Glutamatergic neuron (in vitro differentiated cells): ENCODE data around the gene TMEM234. TPM values are rescaled to one million over a fixed set of nuclear protein-coding genes. Genes with fewer than 3 reads are reported as not detected.

Experiments used
- DNase-seq: peaks from one replicate; pipeline ENCODE4 v3.0.0; 2022
- H3K27ac Mint-ChIP-seq: one replicate; pipeline ENCODE4 v1.8.0; 2020; ENCODE audit warnings: mild to moderate bottlenecking, mixed read lengths, inconsistent platforms; ENCODE audit not compliant: unreplicated experiment
- H3K27me3 Mint-ChIP-seq: one replicate; pipeline ENCODE4 v1.8.0; 2020; ENCODE audit warnings: mild to moderate bottlenecking, moderate library complexity, mixed read lengths, inconsistent platforms; ENCODE audit not compliant: unreplicated experiment
- H3K36me3 Mint-ChIP-seq: one replicate; pipeline ENCODE4 v1.8.0; 2020; ENCODE audit warnings: mild to moderate bottlenecking, mixed read lengths, inconsistent platforms; ENCODE audit not compliant: unreplicated experiment
- H3K4me1 Mint-ChIP-seq: one replicate; pipeline ENCODE4 v1.8.0; 2020; ENCODE audit warnings: mild to moderate bottlenecking, low read depth, mixed read lengths, inconsistent platforms; ENCODE audit not compliant: unreplicated experiment
- H3K4me3 Mint-ChIP-seq: one replicate; pipeline ENCODE4 v1.8.0; 2020; ENCODE audit warnings: mild to moderate bottlenecking, mixed read lengths, inconsistent platforms; ENCODE audit not compliant: unreplicated experiment
- H3K9me3 Mint-ChIP-seq: one replicate; pipeline ENCODE4 v1.8.0; 2020; ENCODE audit warnings: mild to moderate bottlenecking, moderate library complexity, mixed read lengths, inconsistent platforms; ENCODE audit not compliant: unreplicated experiment
- CTCF ChIP-seq: fragments of 200-600 bp; sonication (generic); IDR thresholded peaks from one replicate; pipeline ENCODE4 v1.5.0; 2021; ENCODE audit not compliant: partially characterized antibody, unreplicated experiment
- total RNA-seq: library from RNA; stranded (reverse); fragmentation: NEBNext Ultra II Directional; extraction: Animal tissue kit (Norgen Biotek cat#: 25700); gene quantifications from one replicate; pipeline ENCODE4 v1.2.1, GENCODE V29; 2021; ENCODE audit not compliant: unreplicated experiment

Gene TMEM234
- total RNA-seq, 1 donor from 2014 or later: 21.8 TPM

- Mint-ChIP-seq H3K4me1 (peaks cover 12% of the 10 kb centered on the region), H3K36me3 (no peaks in the 10 kb centered on the region), H3K9me3 (peaks cover 7% of the 10 kb centered on the region), H3K4me3 (peak overlapping the region; percentile 90), H3K27me3 (peaks cover 5% of the 10 kb centered on the region), H3K27ac (no peak overlapping the region)
- no peak for DNase-seq
- TF ChIP-seq CTCF: no peak
Measured at GRCh38 chr1:32239337-32239736, 17.2 kb upstream of the TMEM234 start.

- peaks cover 15% of the 10 kb centered on the region for H3K4me1 Mint-ChIP-seq
- DNase-seq: no peak
- no peak for TF ChIP-seq CTCF
- no peak overlapping the region for H3K4me3 Mint-ChIP-seq
- H3K9me3 Mint-ChIP-seq: peaks cover 2% of the 10 kb centered on the region
- no peak overlapping the region for H3K27ac Mint-ChIP-seq
- H3K27me3 Mint-ChIP-seq: no peaks in the 10 kb centered on the region
- no peaks in the 10 kb centered on the region for H3K36me3 Mint-ChIP-seq
Measured at GRCh38 chr1:32234792-32235191, 12.6 kb upstream of the TMEM234 start.

GRCh38 chr1:32232558-32233304, 10.6 kb upstream of the TMEM234 start:
- TF ChIP-seq CTCF: no peak
- H3K27me3 Mint-ChIP-seq: no peaks in the 10 kb centered on the region

GRCh38 chr1:32231843-32232432, 9.8 kb upstream of the TMEM234 start:
- DNase-seq: no peak
- TF ChIP-seq CTCF: no peak
- H3K9me3 Mint-ChIP-seq: peaks cover 2% of the 10 kb centered on the region
- H3K27ac Mint-ChIP-seq: peak overlapping the region; percentile 17
- H3K27me3 Mint-ChIP-seq: no peaks in the 10 kb centered on the region
- H3K4me3 Mint-ChIP-seq: no peak overlapping the region
- peaks cover 9% of the 10 kb centered on the region for H3K4me1 Mint-ChIP-seq
- no peaks in the 10 kb centered on the region for H3K36me3 Mint-ChIP-seq

More at GRCh38 chr1:32232558-32233304, 10.6 kb upstream of the TMEM234 start:
- Mint-ChIP-seq H3K9me3 (peaks cover 2% of the 10 kb centered on the region), H3K4me1 (peaks cover 9% of the 10 kb centered on the region), H3K4me3 (no peak overlapping the region), H3K36me3 (no peaks in the 10 kb centered on the region), H3K27ac (peak overlapping the region; percentile 30)
- DNase-seq: no peak

- H3K27me3 Mint-ChIP-seq: no peaks in the 10 kb centered on the region
Measured at GRCh38 chr1:32228771-32229170, 6.6 kb upstream of the TMEM234 start.

More at GRCh38 chr1:32228771-32229170, 6.6 kb upstream of the TMEM234 start:
- peaks cover 5% of the 10 kb centered on the region for H3K4me1 Mint-ChIP-seq
- H3K4me3 Mint-ChIP-seq: no peak overlapping the region
- H3K9me3 Mint-ChIP-seq: peaks cover 1% of the 10 kb centered on the region
- no peak for TF ChIP-seq CTCF
- H3K27ac Mint-ChIP-seq: no peak overlapping the region
- no peaks in the 10 kb centered on the region for H3K36me3 Mint-ChIP-seq
- no peak for DNase-seq
